Loucy (cell line): ENCODE measurements around the gene MEF2A.

Source experiments
- EZH2phosphoT487 ChIP-seq: fragments of 200-600 bp; IDR thresholded peaks from 2 replicates; pipeline ENCODE4 v1.6.1; 2018; ENCODE audit warnings: antibody characterized with exemption, mild to moderate bottlenecking, moderate library complexity, borderline replicate concordance
- TF ChIP-seq, protein P1 (sequence below): fragments of 200-600 bp; sonication (generic); conservative IDR thresholded peaks from 2 replicates; pipeline ENCODE4 v1.5.1; 2014; ENCODE audit warnings: mild to moderate bottlenecking, antibody characterized with exemption, low read length

- TF ChIP-seq, protein P1, sequence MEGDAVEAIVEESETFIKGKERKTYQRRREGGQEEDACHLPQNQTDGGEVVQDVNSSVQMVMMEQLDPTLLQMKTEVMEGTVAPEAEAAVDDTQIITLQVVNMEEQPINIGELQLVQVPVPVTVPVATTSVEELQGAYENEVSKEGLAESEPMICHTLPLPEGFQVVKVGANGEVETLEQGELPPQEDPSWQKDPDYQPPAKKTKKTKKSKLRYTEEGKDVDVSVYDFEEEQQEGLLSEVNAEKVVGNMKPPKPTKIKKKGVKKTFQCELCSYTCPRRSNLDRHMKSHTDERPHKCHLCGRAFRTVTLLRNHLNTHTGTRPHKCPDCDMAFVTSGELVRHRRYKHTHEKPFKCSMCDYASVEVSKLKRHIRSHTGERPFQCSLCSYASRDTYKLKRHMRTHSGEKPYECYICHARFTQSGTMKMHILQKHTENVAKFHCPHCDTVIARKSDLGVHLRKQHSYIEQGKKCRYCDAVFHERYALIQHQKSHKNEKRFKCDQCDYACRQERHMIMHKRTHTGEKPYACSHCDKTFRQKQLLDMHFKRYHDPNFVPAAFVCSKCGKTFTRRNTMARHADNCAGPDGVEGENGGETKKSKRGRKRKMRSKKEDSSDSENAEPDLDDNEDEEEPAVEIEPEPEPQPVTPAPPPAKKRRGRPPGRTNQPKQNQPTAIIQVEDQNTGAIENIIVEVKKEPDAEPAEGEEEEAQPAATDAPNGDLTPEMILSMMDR, result no peak
- TF ChIP-seq EZH2phosphoT487, result no peak
Observed at GRCh38 chr15:99683000-99683670, 117.4 kb downstream of the MEF2A start.
